Astrocyte (in vitro differentiated cells and primary cell): ENCODE results near the gene SETD4. TPM values are rescaled to one million over a fixed set of nuclear protein-coding genes. Genes with fewer than 3 reads are reported as not detected.

Source experiments
- DNase-seq: peaks from one replicate; pipeline ENCODE4 v3.0.0-alpha.2; 2010; ENCODE audit warnings: low read depth
- FAIRE-seq: peaks from 2 replicates; lab custom pipeline; 2011; peaks lifted over from hg19 to GRCh38; lab: Jason Lieb, UNC
- H2AFZ ChIP-seq: 2 replicates; pipeline ENCODE4 v1.6.0; 2012; ENCODE audit warnings: low read depth, low read length, inconsistent platforms
- H3K27ac ChIP-seq: 2 replicates; pipeline ENCODE4 v1.5.1; 2011; ENCODE audit warnings: low read depth, low read length, inconsistent platforms
- H3K27me3 ChIP-seq: 2 replicates; pipeline ENCODE4 v1.6.0; 2011; ENCODE audit warnings: low read length, inconsistent platforms; ENCODE audit not compliant: insufficient read depth
- H3K36me3 ChIP-seq: 2 replicates; pipeline ENCODE4 v1.5.1; 2011; ENCODE audit warnings: low read length, inconsistent platforms; ENCODE audit not compliant: insufficient read depth
- H3K4me1 ChIP-seq: 2 replicates; pipeline ENCODE4 v1.5.1; 2011; ENCODE audit warnings: low read length, inconsistent platforms; ENCODE audit not compliant: insufficient read depth
- H3K4me2 ChIP-seq: 2 replicates; pipeline ENCODE4 v1.6.0; 2012; ENCODE audit warnings: low read length, inconsistent platforms
- H3K4me3 ChIP-seq: 2 replicates; pipeline ENCODE4 v1.5.1; 2011; ENCODE audit warnings: low read depth, mild to moderate bottlenecking, low read length, inconsistent platforms; ENCODE audit not compliant: insufficient read depth
- H3K79me2 ChIP-seq: 2 replicates; pipeline ENCODE4 v1.6.0; 2012; ENCODE audit warnings: mild to moderate bottlenecking, low read length, inconsistent platforms; ENCODE audit not compliant: insufficient read depth
- H3K9ac ChIP-seq: 2 replicates; pipeline ENCODE4 v1.6.0; 2012; ENCODE audit warnings: mild to moderate bottlenecking, low read length, inconsistent platforms
- H3K9me3 ChIP-seq: 2 replicates; pipeline ENCODE4 v1.5.1; 2012; ENCODE audit warnings: low read depth, mild to moderate bottlenecking, low read length, inconsistent platforms; ENCODE audit not compliant: insufficient read depth
- H4K20me1 ChIP-seq: 2 replicates; pipeline ENCODE4 v1.6.0; 2012; ENCODE audit warnings: low read length, inconsistent platforms; ENCODE audit not compliant: insufficient read depth
- H3K27ac Mint-ChIP-seq: one replicate; pipeline ENCODE4 v1.8.0; 2021; ENCODE audit warnings: mild to moderate bottlenecking, mixed read lengths; ENCODE audit not compliant: unreplicated experiment
- H3K27me3 Mint-ChIP-seq: one replicate; pipeline ENCODE4 v1.8.0; 2021; ENCODE audit warnings: low read depth, mixed read lengths; ENCODE audit not compliant: unreplicated experiment
- H3K36me3 Mint-ChIP-seq: one replicate; pipeline ENCODE4 v1.8.0; 2021; ENCODE audit warnings: low read depth, mixed read lengths; ENCODE audit not compliant: unreplicated experiment
- H3K4me1 Mint-ChIP-seq: one replicate; pipeline ENCODE4 v1.8.0; 2021; ENCODE audit warnings: low read depth, mixed read lengths; ENCODE audit not compliant: unreplicated experiment
- H3K4me3 Mint-ChIP-seq: one replicate; pipeline ENCODE4 v1.8.0; 2021; ENCODE audit warnings: mild to moderate bottlenecking, moderate library complexity, mixed read lengths; ENCODE audit not compliant: unreplicated experiment
- H3K9me3 Mint-ChIP-seq: one replicate; pipeline ENCODE4 v1.8.0; 2021; ENCODE audit warnings: mild to moderate bottlenecking, mixed read lengths; ENCODE audit not compliant: unreplicated experiment
- CTCF ChIP-seq: IDR thresholded peaks from 2 replicates; pipeline ENCODE4 v1.5.1; 2011; ENCODE audit warnings: low read depth, mild to moderate bottlenecking, inconsistent platforms, low read length, moderate library complexity; ENCODE audit not compliant: insufficient read depth
- EZH2 ChIP-seq: IDR thresholded peaks from 2 replicates; pipeline ENCODE4 v1.6.1; 2012; ENCODE audit warnings: mild to moderate bottlenecking, low read length, inconsistent platforms; ENCODE audit not compliant: insufficient read depth
- total RNA-seq: library from RNA; stranded (reverse); gene quantifications from 2 replicates; pipeline ENCODE4 v1.2.1, GENCODE V29; 2021

SETD4 gene
- total RNA-seq, 1 donor from 2014 or later = 14.8 TPM

GRCh38 chr21:36053715-36054062, 6.6 kb downstream of the SETD4 start:
- Histone ChIP-seq H4K20me1 (no peaks in the 10 kb centered on the region), H3K79me2 (peaks cover 8% of the 10 kb centered on the region), H3K9me3 (no peaks in the 10 kb centered on the region), H3K27me3 (no peaks in the 10 kb centered on the region), H3K36me3 (peaks cover 48% of the 10 kb centered on the region), H3K4me3 (no peak overlapping the region), H3K27ac (no peak overlapping the region), H3K9ac (no peak overlapping the region), H3K4me1 (no peaks in the 10 kb centered on the region), H2AFZ (no peak overlapping the region), H3K4me2 (no peak overlapping the region)
- DNase-seq (no peak), FAIRE-seq (no peak)
- Mint-ChIP-seq H3K4me3 (no peak overlapping the region), H3K27ac (no peak overlapping the region), H3K4me1 (peaks cover 5% of the 10 kb centered on the region), H3K27me3 (no peaks in the 10 kb centered on the region), H3K9me3 (no peaks in the 10 kb centered on the region), H3K36me3 (peaks cover 39% of the 10 kb centered on the region)
- no peak for TF ChIP-seq CTCF
- TF ChIP-seq EZH2 = no peak

- Histone ChIP-seq H3K4me2 (no peak overlapping the region), H3K9ac (no peak overlapping the region), H3K9me3 (no peaks in the 10 kb centered on the region), H3K4me3 (no peak overlapping the region), H3K4me1 (no peaks in the 10 kb centered on the region), H4K20me1 (no peaks in the 10 kb centered on the region), H3K27ac (no peak overlapping the region), H3K27me3 (no peaks in the 10 kb centered on the region), H3K79me2 (peaks cover 3% of the 10 kb centered on the region), H2AFZ (no peak overlapping the region), H3K36me3 (peaks cover 48% of the 10 kb centered on the region)
- H3K9me3 Mint-ChIP-seq = no peaks in the 10 kb centered on the region
- no peak for TF ChIP-seq EZH2
- no peak for TF ChIP-seq CTCF
- peaks cover 4% of the 10 kb centered on the region for H3K4me1 Mint-ChIP-seq
- peaks cover 41% of the 10 kb centered on the region for H3K36me3 Mint-ChIP-seq
- FAIRE-seq = no peak
- H3K27me3 Mint-ChIP-seq = no peaks in the 10 kb centered on the region
- no peak overlapping the region for H3K4me3 Mint-ChIP-seq
- H3K27ac Mint-ChIP-seq = no peak overlapping the region
- DNase-seq = no peak
These were observed 7.2 kb downstream of the SETD4 start for GRCh38 chr21:36052860-36053714.

GRCh38 chr21:36048357-36048756, 12.0 kb downstream of the SETD4 start:
- Mint-ChIP-seq H3K27ac (no peak overlapping the region), H3K27me3 (no peaks in the 10 kb centered on the region), H3K9me3 (no peaks in the 10 kb centered on the region), H3K4me1 (no peaks in the 10 kb centered on the region), H3K4me3 (no peak overlapping the region), H3K36me3 (peaks cover 31% of the 10 kb centered on the region)
- FAIRE-seq = no peak
- H3K79me2 ChIP-seq = peaks cover 5% of the 10 kb centered on the region
- no peaks in the 10 kb centered on the region for H3K27me3 ChIP-seq
- H3K4me2 ChIP-seq = no peak overlapping the region
- H2AFZ ChIP-seq = no peak overlapping the region
- H3K27ac ChIP-seq = no peak overlapping the region
- TF ChIP-seq EZH2 (no peak), CTCF (no peak)
- no peak for DNase-seq
- no peak overlapping the region for H3K9ac ChIP-seq
- H4K20me1 ChIP-seq = peaks cover 14% of the 10 kb centered on the region
- no peaks in the 10 kb centered on the region for H3K9me3 ChIP-seq
- H3K4me1 ChIP-seq = no peaks in the 10 kb centered on the region
- H3K36me3 ChIP-seq = peaks cover 29% of the 10 kb centered on the region
- H3K4me3 ChIP-seq = no peak overlapping the region
